Activated CD4-positive, alpha-beta T cell treated with anti-CD3 and anti-CD28 coated beads, Interleukin-2, amount 10 ng/mL, durations not matched to agents 7 days and 5 days (primary cell): ENCODE measurements around the gene NUP133. TPM values are rescaled to one million over a fixed set of nuclear protein-coding genes. Genes with fewer than 3 reads are reported as not detected.

Experiments used
- CTCF ChIA-PET: fragments of 350-600 bp; sonication (Branson Sonifier 250); formaldehyde crosslinking; loops from one replicate; lab custom pipeline; 2021; ENCODE audit warnings: antibody characterized with exemption; lab: Charles Lee
- POLR2A ChIA-PET: fragments of 350-600 bp; sonication (Branson Sonifier 250); formaldehyde crosslinking; loops from one replicate; lab custom pipeline; 2021; ENCODE audit warnings: antibody characterized with exemption; lab: Charles Lee
- DNase-seq: peaks from one replicate; pipeline ENCODE4 v3.0.0-alpha.2; 2020
- H3K27ac Mint-ChIP-seq: one replicate; pipeline ENCODE4 v1.8.0; 2021; ENCODE audit warnings: mild to moderate bottlenecking, moderate library complexity, mixed read lengths
- H3K27me3 Mint-ChIP-seq: one replicate; pipeline ENCODE4 v1.8.0; 2021; ENCODE audit warnings: mixed read lengths
- H3K36me3 Mint-ChIP-seq: one replicate; pipeline ENCODE4 v1.8.0; 2021; ENCODE audit warnings: low read depth, mixed read lengths
- H3K4me1 Mint-ChIP-seq: one replicate; pipeline ENCODE4 v1.8.0; 2021; ENCODE audit warnings: mixed read lengths
- H3K4me3 Mint-ChIP-seq: one replicate; pipeline ENCODE4 v1.8.0; 2021; ENCODE audit warnings: mild to moderate bottlenecking, moderate library complexity, mixed read lengths
- H3K9me3 Mint-ChIP-seq: one replicate; pipeline ENCODE4 v1.8.0; 2021; ENCODE audit warnings: mixed read lengths
- total RNA-seq, 2 experiments: library from RNA; stranded (reverse); gene quantifications; one replicate each; pipeline ENCODE4 v1.2.3, GENCODE V29; 2021

The NUP133 gene
- 10 to 100 TPM; 45.2 to 46.0 TPM for total RNA-seq

GRCh38 chr1:229507951-229508822 lies at the start of gene NUP133:
TSS of gene NUP133 (minus strand) at chr1:229508341. CDS start at chr1:229508249, 92 bp downstream.
- peak; percentile 98 for DNase-seq
- Mint-ChIP-seq H3K27me3 (no peaks in the 10 kb centered on the region), H3K4me3 (peak within 1 kb of the TSS; percentile 92), H3K9me3 (no peaks in the 10 kb centered on the region), H3K4me1 (peaks cover 31% of the 10 kb centered on the region), H3K27ac (peak within 1 kb of the TSS; percentile 99), H3K36me3 (peaks cover 11% of the 10 kb centered on the region)
- CTCF ChIA-PET: interaction anchor here (1.0 to 1.2 kb wide), 4 partner anchors 12 to 50 kb away, joined by 3 to 4 read pairs (median 4); partner anchors contain the start of gene ABCB10
- POLR2A ChIA-PET: interaction anchor here (0.9 kb wide), 3 partner anchors 12 to 1395 kb away, joined by 3 read pairs; partner anchors contain the start of gene ABCB10

GRCh38 chr1:229557200-229557850 lies 49.2 kb upstream of the NUP133 start:
- peak overlapping the region; percentile 97 for H3K27ac Mint-ChIP-seq
- H3K36me3 Mint-ChIP-seq: peaks cover 7% of the 10 kb centered on the region
- DNase-seq: peak; percentile 57
- ChIA-PET POLR2A (no interaction called here), CTCF (interaction anchor here (0.5 to 1.6 kb wide), 6 partner anchors 12 to 301 kb away, joined by 3 to 5 read pairs (median 4); no protein-coding TSS in a partner anchor)
- peak overlapping the region; percentile 93 for H3K4me3 Mint-ChIP-seq
- H3K27me3 Mint-ChIP-seq: no peaks in the 10 kb centered on the region
- H3K9me3 Mint-ChIP-seq: no peaks in the 10 kb centered on the region
- peaks cover 40% of the 10 kb centered on the region for H3K4me1 Mint-ChIP-seq

GRCh38 chr1:229554886-229555621 lies 46.9 kb upstream of the NUP133 start:
- Mint-ChIP-seq H3K9me3 (no peaks in the 10 kb centered on the region), H3K4me3 (no peak overlapping the region), H3K27me3 (no peaks in the 10 kb centered on the region), H3K27ac (no peak overlapping the region), H3K4me1 (peaks cover 45% of the 10 kb centered on the region), H3K36me3 (peaks cover 9% of the 10 kb centered on the region)
- POLR2A ChIA-PET: no interaction called here
- CTCF ChIA-PET: no interaction called here
- DNase-seq: no peak

- ChIA-PET CTCF (no interaction called here), POLR2A (no interaction called here)
- Mint-ChIP-seq H3K27me3 (no peaks in the 10 kb centered on the region), H3K36me3 (peaks cover 9% of the 10 kb centered on the region), H3K4me1 (peaks cover 35% of the 10 kb centered on the region), H3K27ac (no peak overlapping the region), H3K4me3 (no peak overlapping the region), H3K9me3 (no peaks in the 10 kb centered on the region)
- DNase-seq: no peak
Observed at GRCh38 chr1:229553621-229554130, 45.5 kb upstream of the NUP133 start.

GRCh38 chr1:229552732-229553131 lies 44.6 kb upstream of the NUP133 start:
- no peak for DNase-seq
- ChIA-PET CTCF (no interaction called here), POLR2A (no interaction called here)
- no peak overlapping the region for H3K4me3 Mint-ChIP-seq
- H3K9me3 Mint-ChIP-seq: no peaks in the 10 kb centered on the region
- H3K27me3 Mint-ChIP-seq: no peaks in the 10 kb centered on the region
- H3K27ac Mint-ChIP-seq: peak overlapping the region; percentile 47
- peaks cover 14% of the 10 kb centered on the region for H3K36me3 Mint-ChIP-seq
- H3K4me1 Mint-ChIP-seq: peaks cover 35% of the 10 kb centered on the region

GRCh38 chr1:229550812-229551567 lies 42.8 kb upstream of the NUP133 start:
- Mint-ChIP-seq H3K9me3 (no peaks in the 10 kb centered on the region), H3K4me3 (no peak overlapping the region), H3K27ac (no peak overlapping the region), H3K27me3 (no peaks in the 10 kb centered on the region), H3K4me1 (peaks cover 21% of the 10 kb centered on the region), H3K36me3 (peaks cover 20% of the 10 kb centered on the region)
- ChIA-PET CTCF (interaction anchor here (0.7 kb wide), 1 partner anchor 464 kb away, joined by 6 read pairs; no protein-coding TSS in a partner anchor), POLR2A (no interaction called here)
- no peak for DNase-seq

- Mint-ChIP-seq H3K4me1 (peaks cover 11% of the 10 kb centered on the region), H3K9me3 (no peaks in the 10 kb centered on the region), H3K27me3 (no peaks in the 10 kb centered on the region), H3K4me3 (no peak overlapping the region), H3K36me3 (peaks cover 26% of the 10 kb centered on the region), H3K27ac (no peak overlapping the region)
- DNase-seq: no peak
- ChIA-PET CTCF (interaction anchor here (1.5 kb wide), 1 partner anchor 11 kb away, joined by 3 read pairs; the partner anchor contains the start of gene ABCB10), POLR2A (no interaction called here)
Observed at GRCh38 chr1:229547542-229547941, 39.4 kb upstream of the NUP133 start.

GRCh38 chr1:229544587-229544986 lies 36.4 kb upstream of the NUP133 start:
- Mint-ChIP-seq H3K27ac (no peak overlapping the region), H3K27me3 (no peaks in the 10 kb centered on the region), H3K4me3 (no peak overlapping the region), H3K36me3 (peaks cover 39% of the 10 kb centered on the region), H3K9me3 (no peaks in the 10 kb centered on the region), H3K4me1 (peaks cover 12% of the 10 kb centered on the region)
- DNase-seq: no peak
- CTCF ChIA-PET: interaction anchor here (1.0 kb wide), 1 partner anchor 13 kb away, joined by 3 read pairs; no protein-coding TSS in a partner anchor
- POLR2A ChIA-PET: no interaction called here

GRCh38 chr1:229539863-229540506 lies 31.8 kb upstream of the NUP133 start:
- Mint-ChIP-seq H3K4me1 (peaks cover 12% of the 10 kb centered on the region), H3K27ac (no peak overlapping the region), H3K4me3 (no peak overlapping the region), H3K9me3 (no peaks in the 10 kb centered on the region), H3K36me3 (peaks cover 54% of the 10 kb centered on the region), H3K27me3 (no peaks in the 10 kb centered on the region)
- ChIA-PET CTCF (interaction anchor here (0.6 kb wide), 1 partner anchor 237 kb away, joined by 3 read pairs; no protein-coding TSS in a partner anchor), POLR2A (no interaction called here)
- no peak for DNase-seq

GRCh38 chr1:229538945-229539344 lies 30.8 kb upstream of the NUP133 start:
- Mint-ChIP-seq H3K4me3 (no peak overlapping the region), H3K36me3 (peaks cover 51% of the 10 kb centered on the region), H3K9me3 (no peaks in the 10 kb centered on the region), H3K27ac (no peak overlapping the region), H3K4me1 (peaks cover 14% of the 10 kb centered on the region), H3K27me3 (no peaks in the 10 kb centered on the region)
- CTCF ChIA-PET: no interaction called here
- DNase-seq: no peak
- POLR2A ChIA-PET: no interaction called here

- Mint-ChIP-seq H3K4me3 (no peak overlapping the region), H3K27me3 (no peaks in the 10 kb centered on the region), H3K27ac (no peak overlapping the region), H3K9me3 (no peaks in the 10 kb centered on the region), H3K36me3 (peaks cover 57% of the 10 kb centered on the region), H3K4me1 (peaks cover 11% of the 10 kb centered on the region)
- ChIA-PET POLR2A (no interaction called here), CTCF (no interaction called here)
- no peak for DNase-seq
Observed at GRCh38 chr1:229537894-229538293, 29.8 kb upstream of the NUP133 start.
